Measurements from ENCODE around the gene ILF2. TPM values are rescaled to one million over a fixed set of nuclear protein-coding genes. Genes with fewer than 3 reads are reported as not detected.

The ILF2 gene
- polyA plus RNA-seq, 1 experiment: 326 TPM

DNA sequence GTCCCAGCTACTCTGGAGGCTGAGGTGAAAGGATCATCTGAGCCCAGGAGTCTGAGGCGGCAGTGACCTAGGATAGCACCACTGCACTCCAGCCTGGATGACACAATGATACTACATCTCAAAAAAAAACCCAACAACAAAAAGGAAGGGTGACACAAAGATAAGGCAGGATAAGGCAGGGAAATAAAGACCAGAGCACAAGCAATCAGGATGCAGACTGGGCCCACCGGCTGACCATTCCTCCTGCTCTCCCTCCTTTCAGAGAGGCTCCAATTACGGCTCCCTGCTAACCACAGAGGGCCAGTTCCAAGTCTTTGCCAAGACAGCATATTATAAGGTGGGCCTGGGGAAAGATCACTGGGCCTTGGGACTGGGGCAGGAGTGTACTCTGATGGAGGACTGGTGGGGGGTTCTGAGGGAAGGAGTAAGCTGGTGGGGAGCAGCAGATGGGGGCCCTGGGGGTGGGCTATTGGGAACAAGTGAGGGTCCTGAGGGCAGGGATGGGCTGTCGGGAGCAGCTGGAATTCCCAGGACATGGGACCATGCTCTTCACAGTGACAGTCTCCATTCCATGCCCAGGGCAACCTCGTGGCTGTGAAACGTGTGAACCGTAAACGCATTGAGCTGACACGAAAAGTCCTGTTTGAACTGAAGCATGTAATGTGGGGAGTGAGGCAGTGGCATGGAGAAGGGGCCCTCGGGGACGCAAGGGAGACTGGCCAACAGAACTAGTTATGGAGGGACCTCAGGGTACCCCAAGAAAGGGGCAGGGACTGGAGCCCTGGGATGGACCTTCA, 14.9 kb upstream of the ILF2 start:
- Histone ChIP-seq H3K27me3 (ENCODE audit: control insufficient read depth, insufficient read depth, low read length) (peaks cover 52% of the 10 kb centered on the region), H3K4me3 (ENCODE audit: low read depth, low read length) (no peak overlapping the region), H3K9me3 (ENCODE audit: control insufficient read depth, insufficient read depth, low read length) (no peaks in the 10 kb centered on the region; the same call in 1 of the 2 replicates), H3K27ac (ENCODE audit: low read depth, low read length) (no peak overlapping the region)
- POLR2A ChIA-PET: no interaction called here
- CTCF ChIA-PET: interaction anchor here (3.0 kb wide), 1 partner anchor 8 kb away, joined by 11 read pairs; the partner anchor contains the start of gene NPR1
- TF ChIP-seq CTCF (IDR thresholded peaks at IDR 0.05; ENCODE audit: low read depth, low read length): no peak
- DNase-seq (ENCODE audit: low read depth, low spot score): no peak

- no peak for DNase-seq (ENCODE audit: low read depth, low spot score)
- Histone ChIP-seq H3K4me3 (ENCODE audit: low read depth, low read length) (no peak overlapping the region), H3K9me3 (ENCODE audit: control insufficient read depth, insufficient read depth, low read length) (no peaks in the 10 kb centered on the region; the same call in 1 of the 2 replicates), H3K27ac (ENCODE audit: low read depth, low read length) (no peak overlapping the region), H3K27me3 (ENCODE audit: control insufficient read depth, insufficient read depth, low read length) (peaks cover 60% of the 10 kb centered on the region)
- ChIA-PET CTCF (no interaction called here), POLR2A (no interaction called here)
- no peak for TF ChIP-seq CTCF (IDR thresholded peaks at IDR 0.05; ENCODE audit: low read depth, low read length)
These were observed 14.1 kb upstream of the ILF2 start for GRCh38 chr1:153684892-153685291.

GRCh38 chr1:153683854-153684253, 13.1 kb upstream of the ILF2 start:
- ChIA-PET CTCF (no interaction called here), POLR2A (no interaction called here)
- H3K9me3 ChIP-seq (ENCODE audit: control insufficient read depth, insufficient read depth, low read length): no peaks in the 10 kb centered on the region; the same call in 1 of the 2 replicates
- no peak overlapping the region for H3K27ac ChIP-seq (ENCODE audit: low read depth, low read length)
- peaks cover 69% of the 10 kb centered on the region for H3K27me3 ChIP-seq (ENCODE audit: control insufficient read depth, insufficient read depth, low read length)
- no peak for TF ChIP-seq CTCF (IDR thresholded peaks at IDR 0.05; ENCODE audit: low read depth, low read length)
- DNase-seq (ENCODE audit: low read depth, low spot score): no peak
- no peak overlapping the region for H3K4me3 ChIP-seq (ENCODE audit: low read depth, low read length)

GRCh38 chr1:153682730-153683129, 11.9 kb upstream of the ILF2 start:
- POLR2A ChIA-PET: no interaction called here
- no peak for TF ChIP-seq CTCF (IDR thresholded peaks at IDR 0.05; ENCODE audit: low read depth, low read length)
- CTCF ChIA-PET: no interaction called here

DNA sequence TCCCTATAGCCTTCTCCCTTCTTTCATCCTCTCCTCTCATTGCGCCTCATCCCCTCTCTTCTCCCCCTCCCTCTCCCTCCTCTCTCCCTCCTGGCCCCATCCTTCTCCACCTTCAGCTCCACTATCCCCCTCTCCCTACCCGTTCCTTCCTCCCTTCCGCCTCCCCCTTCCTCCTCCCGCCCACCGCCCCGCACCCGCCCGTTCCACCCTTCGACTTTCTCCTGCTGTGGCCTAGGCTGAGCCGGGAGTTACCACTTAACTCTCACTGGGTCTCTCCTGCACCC, 9.3 kb upstream of the ILF2 start:
- CTCF ChIA-PET: interaction anchor here (0.7 to 1.0 kb wide), 4 partner anchors 71 to 184 kb away, joined by 3 read pairs; no protein-coding TSS in a partner anchor
- Histone ChIP-seq H3K27me3 (ENCODE audit: control insufficient read depth, insufficient read depth, low read length) (peaks cover 63% of the 10 kb centered on the region), H3K27ac (ENCODE audit: low read depth, low read length) (no peak overlapping the region), H3K4me3 (ENCODE audit: low read depth, low read length) (no peak overlapping the region), H3K9me3 (ENCODE audit: control insufficient read depth, insufficient read depth, low read length) (no peaks in the 10 kb centered on the region; the same call in 1 of the 2 replicates)
- POLR2A ChIA-PET: interaction anchor here (0.6 kb wide), 1 partner anchor 105 kb away, joined by 3 read pairs; no protein-coding TSS in a partner anchor
- no peak for TF ChIP-seq CTCF (IDR thresholded peaks at IDR 0.05; ENCODE audit: low read depth, low read length)
- DNase-seq (ENCODE audit: low read depth, low spot score): no peak

More at GRCh38 chr1:153682730-153683129, 11.9 kb upstream of the ILF2 start:
- DNase-seq (ENCODE audit: low read depth, low spot score): no peak
- H3K27me3 ChIP-seq (ENCODE audit: control insufficient read depth, insufficient read depth, low read length): peaks cover 80% of the 10 kb centered on the region
- H3K27ac ChIP-seq (ENCODE audit: low read depth, low read length): no peak overlapping the region
- no peak overlapping the region for H3K4me3 ChIP-seq (ENCODE audit: low read depth, low read length)
- H3K9me3 ChIP-seq (ENCODE audit: control insufficient read depth, insufficient read depth, low read length): no peaks in the 10 kb centered on the region; the same call in 1 of the 2 replicates

Measured in AG04450 (cell line).